ENCODE measurements around the gene INIP.

INIP gene

DNA sequence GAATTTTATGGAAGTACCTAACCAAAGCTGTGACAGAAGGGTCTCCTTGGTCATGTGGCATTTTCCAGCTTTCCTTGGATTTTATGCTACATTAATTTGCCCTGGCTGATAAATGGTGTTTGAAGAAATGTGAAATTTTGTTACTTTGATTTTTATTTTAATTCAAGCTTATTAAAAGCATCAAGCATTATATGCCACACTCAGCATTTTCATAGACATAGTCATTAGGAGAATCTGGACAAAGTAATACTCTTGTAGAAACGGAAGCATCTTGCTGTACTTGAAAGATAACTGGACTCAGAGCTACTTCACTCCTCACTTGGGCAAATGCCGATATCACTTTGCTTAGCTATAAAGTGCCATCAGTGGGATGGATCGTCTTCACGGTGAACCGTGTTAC, 54.2 kb downstream of the INIP start:
- TF ChIP-seq, protein P1, sequence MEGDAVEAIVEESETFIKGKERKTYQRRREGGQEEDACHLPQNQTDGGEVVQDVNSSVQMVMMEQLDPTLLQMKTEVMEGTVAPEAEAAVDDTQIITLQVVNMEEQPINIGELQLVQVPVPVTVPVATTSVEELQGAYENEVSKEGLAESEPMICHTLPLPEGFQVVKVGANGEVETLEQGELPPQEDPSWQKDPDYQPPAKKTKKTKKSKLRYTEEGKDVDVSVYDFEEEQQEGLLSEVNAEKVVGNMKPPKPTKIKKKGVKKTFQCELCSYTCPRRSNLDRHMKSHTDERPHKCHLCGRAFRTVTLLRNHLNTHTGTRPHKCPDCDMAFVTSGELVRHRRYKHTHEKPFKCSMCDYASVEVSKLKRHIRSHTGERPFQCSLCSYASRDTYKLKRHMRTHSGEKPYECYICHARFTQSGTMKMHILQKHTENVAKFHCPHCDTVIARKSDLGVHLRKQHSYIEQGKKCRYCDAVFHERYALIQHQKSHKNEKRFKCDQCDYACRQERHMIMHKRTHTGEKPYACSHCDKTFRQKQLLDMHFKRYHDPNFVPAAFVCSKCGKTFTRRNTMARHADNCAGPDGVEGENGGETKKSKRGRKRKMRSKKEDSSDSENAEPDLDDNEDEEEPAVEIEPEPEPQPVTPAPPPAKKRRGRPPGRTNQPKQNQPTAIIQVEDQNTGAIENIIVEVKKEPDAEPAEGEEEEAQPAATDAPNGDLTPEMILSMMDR (conservative IDR thresholded peaks at IDR 0.05; ENCODE audit: low read depth, low read length): no peak
- no peak for DNase-seq (ENCODE audit: low read depth)
- H3K4me3 ChIP-seq (ENCODE audit: low read length): no peak overlapping the region

DNA sequence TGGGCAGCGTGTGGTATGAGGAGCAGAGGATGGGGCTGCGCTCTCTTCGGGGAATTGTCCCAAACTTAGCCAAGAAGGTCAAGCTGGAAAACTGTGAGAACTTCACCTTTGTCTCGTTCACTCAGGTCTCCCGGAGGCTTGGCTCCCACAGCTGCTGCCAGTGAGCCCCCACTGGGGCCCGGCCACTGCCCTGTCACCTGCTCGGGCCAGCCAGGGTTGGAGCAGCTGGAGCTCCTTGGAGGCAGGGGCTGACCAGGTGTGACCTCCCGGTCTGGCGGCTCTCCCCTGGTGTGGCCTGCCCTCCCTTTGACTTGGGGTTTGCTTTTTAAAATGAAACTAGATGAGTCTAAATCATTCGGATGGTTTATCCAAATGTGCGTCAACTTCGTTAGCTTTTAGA, 58.0 kb downstream of the INIP start:
- TF ChIP-seq, protein P1 (conservative IDR thresholded peaks at IDR 0.05; ENCODE audit: low read depth, low read length): no peak
- no peak overlapping the region for H3K4me3 ChIP-seq (ENCODE audit: low read length)

DNA sequence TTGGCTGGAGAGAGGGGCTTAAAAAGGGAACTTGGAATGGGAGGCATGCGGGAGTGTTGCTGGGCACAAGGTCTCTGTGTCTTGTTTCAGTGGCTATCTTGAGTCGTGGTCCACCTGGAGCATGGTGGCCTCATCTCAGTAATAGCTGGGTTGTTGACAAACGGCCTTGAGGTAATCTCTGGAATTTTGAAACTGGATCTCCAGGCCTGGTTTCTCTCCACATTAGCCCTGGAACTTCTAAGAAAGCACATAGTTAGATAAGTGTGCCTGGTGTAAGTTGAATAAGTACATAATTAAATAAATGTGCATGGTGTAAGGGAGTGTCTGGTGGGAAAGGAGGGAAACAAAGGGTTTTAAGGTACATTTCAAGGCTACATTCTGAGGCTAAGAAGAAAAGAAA, 62.2 kb downstream of the INIP start:
- TF ChIP-seq, protein P1 (conservative IDR thresholded peaks at IDR 0.05; ENCODE audit: low read depth, low read length): no peak
- H3K4me3 ChIP-seq (ENCODE audit: low read length): no peak overlapping the region
- DNase-seq (ENCODE audit: low read depth): no peak

More for the DNA sequence above, 58.0 kb downstream of the INIP start:
- no peak for DNase-seq (ENCODE audit: low read depth)

DNA sequence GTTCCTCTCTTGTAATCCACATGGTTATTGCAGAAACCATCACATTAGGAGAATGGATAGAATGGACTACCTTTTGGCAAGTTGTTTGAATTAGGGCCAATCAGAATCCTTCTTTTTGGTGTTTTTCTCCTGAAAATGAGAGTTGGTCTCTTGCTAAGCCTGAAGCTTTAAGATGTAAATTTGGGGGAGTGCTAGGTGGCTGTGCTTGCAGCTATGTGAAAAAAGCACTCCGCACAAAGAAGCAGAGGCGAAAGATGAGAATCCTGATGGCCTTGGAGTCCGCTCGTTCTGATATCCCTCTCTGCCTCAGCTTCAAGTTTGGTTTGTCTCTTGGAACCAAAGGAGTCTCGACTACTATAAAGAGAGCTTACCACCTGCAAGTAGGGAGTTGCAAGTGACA, 63.6 kb downstream of the INIP start:
- TF ChIP-seq, protein P1 (conservative IDR thresholded peaks at IDR 0.05; ENCODE audit: low read depth, low read length): no peak
- DNase-seq (ENCODE audit: low read depth): no peak
- no peak overlapping the region for H3K4me3 ChIP-seq (ENCODE audit: low read length)

DNA sequence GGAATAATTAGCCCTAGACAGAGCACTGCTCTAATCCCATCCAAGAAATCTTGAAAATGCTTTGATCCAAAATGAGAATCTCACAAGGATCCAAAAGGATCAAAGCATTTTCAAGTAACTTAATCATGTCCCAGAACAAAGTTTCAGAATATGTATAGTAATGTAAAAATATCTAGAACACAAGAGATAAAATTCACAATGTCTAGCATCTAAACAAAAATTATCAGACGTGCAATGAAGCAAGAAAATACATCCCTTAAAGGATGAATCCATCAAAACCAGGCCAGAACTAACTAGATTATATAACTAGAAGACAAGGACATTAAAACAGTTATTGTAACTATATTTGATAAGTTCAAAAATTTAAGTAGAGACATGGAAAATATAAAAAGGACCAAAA, 69.3 kb downstream of the INIP start:
- DNase-seq (ENCODE audit: low read depth): no peak
- H3K4me3 ChIP-seq (ENCODE audit: low read length): no peak overlapping the region
- TF ChIP-seq, protein P1 (conservative IDR thresholded peaks at IDR 0.05; ENCODE audit: low read depth, low read length): no peak

DNA sequence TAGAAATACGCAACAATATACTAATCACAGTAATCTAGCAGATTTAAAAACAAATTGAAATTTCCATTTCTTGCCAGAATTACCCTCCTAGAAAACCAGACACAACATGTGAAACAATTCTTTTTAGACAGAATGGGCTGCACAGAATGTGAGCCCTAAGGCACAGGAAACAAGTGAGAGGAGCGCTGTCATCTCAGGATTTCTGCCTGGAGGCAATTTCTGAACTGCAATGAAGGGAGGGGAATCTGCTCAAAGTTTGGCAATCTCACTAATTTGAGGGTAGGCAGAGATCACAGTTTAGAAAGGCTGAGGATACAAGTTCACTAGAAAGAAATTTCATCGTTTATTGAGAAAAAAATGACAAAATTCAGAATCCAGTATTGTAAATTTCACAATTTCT, 70.3 kb downstream of the INIP start:
- DNase-seq (ENCODE audit: low read depth): no peak
- H3K4me3 ChIP-seq (ENCODE audit: low read length): no peak overlapping the region
- TF ChIP-seq, protein P1 (conservative IDR thresholded peaks at IDR 0.05; ENCODE audit: low read depth, low read length): no peak

DNA sequence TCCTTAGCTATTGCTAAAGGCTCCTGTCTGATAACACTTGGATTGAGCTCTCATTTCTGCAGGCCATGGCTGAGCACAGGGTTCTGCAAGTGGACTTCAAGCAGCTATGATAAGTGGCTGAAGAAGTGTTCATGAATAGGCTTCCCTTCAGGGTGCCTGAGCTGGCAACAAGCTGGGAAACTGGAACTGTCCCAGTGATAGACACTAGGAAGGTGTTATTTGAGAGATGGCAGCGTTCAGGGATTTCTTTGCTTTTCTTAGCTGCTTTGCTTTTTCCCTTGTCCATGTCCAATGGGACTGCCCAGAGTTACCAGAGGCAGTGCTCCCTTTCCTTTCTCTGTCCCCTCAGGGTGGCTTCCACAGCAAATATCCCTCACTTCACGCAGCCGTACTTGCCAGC, 75.8 kb downstream of the INIP start:
- H3K4me3 ChIP-seq (ENCODE audit: low read length): no peak overlapping the region
- DNase-seq (ENCODE audit: low read depth): no peak
- TF ChIP-seq, protein P1 (conservative IDR thresholded peaks at IDR 0.05; ENCODE audit: low read depth, low read length): no peak
